Esophagus squamous epithelium (tissue), 4 donors: ENCODE measurements around the gene EYS.

Experiments used
- CTCF ChIP-seq, 6 experiments: fragments of 450-650 bp in 4 of 6; fragments of 200-600 bp in 2 of 6; sonication (generic) in 2 of 6; IDR thresholded peaks; one replicate each; pipeline ENCODE4 v1.5.1; 2016 to 2019; ENCODE audit warnings: antibody characterized with exemption in 6 of 6, mild to moderate bottlenecking in 4 of 6, moderate library complexity in 4 of 6
- POLR2A ChIP-seq, 4 donors: fragments of 450-650 bp; IDR thresholded peaks; one replicate each; pipeline ENCODE4 v1.6.1; 2017; ENCODE audit warnings: antibody characterized with exemption in 4 of 4, mild to moderate bottlenecking in 4 of 4, moderate library complexity in 3 of 4

GRCh38 chr6:64580346-64580745 lies 1126.7 kb downstream of the EYS start:
- TF ChIP-seq CTCF (IDR thresholded peaks at IDR 0.05) = no peak
- no peak for TF ChIP-seq POLR2A (IDR thresholded peaks at IDR 0.05)
